GM12878 (cell line): ENCODE data around the gene EIF2S2. TPM values are rescaled to one million over a fixed set of nuclear protein-coding genes. Genes with fewer than 3 reads are reported as not detected.

ENCODE experiments used
- ATAC-seq: fragments of 200-7000 bp; cut with Tn5 transposase; 3 replicates; pipeline ENCODE4 v1.9.1; 2020; ENCODE audit warnings: mild to moderate bottlenecking, moderate library complexity
- BruUV-seq: library from RNA; stranded (reverse); fragments of 400-500 nt; replicated peaks from 2 replicates; lab custom pipeline; 2021; lab: Mats Ljungman, UMichigan
- CTCF ChIA-PET: fragments of 300-600 bp; sonication (Branson Sonifier 250); formaldehyde crosslinking; extraction: SDS; loops from one replicate; lab custom pipeline; 2021; ENCODE audit warnings: inconsistent platforms; lab: Yijun Ruan, JAX
- POLR2A ChIA-PET: fragments of 350-600 bp; formaldehyde crosslinking; extraction: SDS; loops from one replicate; lab custom pipeline; 2021; ENCODE audit warnings: inconsistent platforms; lab: Charles Lee
- RAD21 ChIA-PET: fragments of 300-600 bp; sonication (Branson Sonifier 250); formaldehyde crosslinking; loops from one replicate; lab custom pipeline; 2023; ENCODE audit warnings: antibody characterized with exemption; ENCODE audit not compliant: unreplicated experiment; lab: Charles Lee
- SMC1A ChIA-PET: fragments of 300-600 bp; sonication (Branson Sonifier 250); formaldehyde crosslinking; loops from one replicate; lab custom pipeline; 2023; ENCODE audit not compliant: unreplicated experiment, uncharacterized antibody; lab: Charles Lee
- DNase-seq: peaks from one replicate; pipeline ENCODE4 v3.0.0-alpha.2; 2011; ENCODE audit warnings: low read depth, low spot score
- FAIRE-seq: peaks from 3 replicates; lab custom pipeline; 2011; peaks lifted over from hg19 to GRCh38; lab: Jason Lieb, UNC
- H2AFZ ChIP-seq: 2 replicates; pipeline ENCODE4 v1.6.0; 2011; ENCODE audit warnings: low read depth, low read length, control low read depth; ENCODE audit not compliant: control insufficient read depth
- H3K27ac ChIP-seq: 2 replicates; pipeline ENCODE4 v1.5.1; 2011; ENCODE audit warnings: control low read depth; ENCODE audit not compliant: control insufficient read depth, insufficient read depth
- H3K27me3 ChIP-seq, 2 experiments: replicated peaks in 1 of 2; 2 replicates each; pipeline versions ENCODE4 v1.6.0 to v1.6.1; 2011; ENCODE audit warnings: low read length in 1 of 2; ENCODE audit not compliant: control insufficient read depth in 2 of 2, insufficient read depth in 2 of 2
- H3K36me3 ChIP-seq, 2 experiments: 2 replicates each; pipeline ENCODE4 v1.5.1; 2011; ENCODE audit warnings: low read length in 1 of 2; ENCODE audit not compliant: control insufficient read depth in 2 of 2, insufficient read depth in 2 of 2
- H3K4me1 ChIP-seq: 2 replicates; pipeline ENCODE4 v1.6.1; 2011; ENCODE audit warnings: mild to moderate bottlenecking, low read length, moderate library complexity, mixed read lengths; ENCODE audit not compliant: control insufficient read depth, insufficient read depth
- H3K4me2 ChIP-seq: 2 replicates; pipeline ENCODE4 v1.6.0; 2011; ENCODE audit warnings: control low read depth; ENCODE audit not compliant: control insufficient read depth, insufficient read depth
- H3K4me3 ChIP-seq: fragments of 200-600 bp; sonication (generic); 2 replicates; pipeline ENCODE4 v1.5.1; 2016
- H3K79me2 ChIP-seq: 2 replicates; pipeline ENCODE4 v1.6.0; 2011; ENCODE audit warnings: low read length; ENCODE audit not compliant: control insufficient read depth, insufficient read depth
- H3K9ac ChIP-seq: 2 replicates; pipeline ENCODE4 v1.8.0; 2011; ENCODE audit warnings: low read length, control low read depth, mixed read lengths; ENCODE audit not compliant: control insufficient read depth, insufficient read depth
- H3K9me3 ChIP-seq: replicated peaks from 3 replicates; pipeline ENCODE4 v1.5.1; 2011; ENCODE audit warnings: mild to moderate bottlenecking, low read length; ENCODE audit not compliant: control insufficient read depth, insufficient read depth
- H4K20me1 ChIP-seq: 2 replicates; pipeline ENCODE4 v1.6.0; 2011; ENCODE audit not compliant: control insufficient read depth, insufficient read depth
- BCLAF1 ChIP-seq: fragments of 450-650 bp; IDR thresholded peaks from 2 replicates; pipeline ENCODE4 v1.6.1; 2017; ENCODE audit warnings: antibody characterized with exemption, mild to moderate bottlenecking, moderate library complexity
- WGBS: methylation state at CpG from one replicate; pipeline ENCODE4 v1.1.6; 2016; ENCODE audit warnings: low lambda C conversion rate; ENCODE audit not compliant: insufficient replicate concordance, insufficient coverage; ENCODE audit errors: missing lambda C conversion rate; 5-methylcytosine and 5-hydroxymethylcytosine counted together
- in situ Hi-C: fragments of 300-500 bp; cut with MboI; formaldehyde crosslinking; loops from 9 replicates; pipeline ENCODE4 v1.14.3; 2018; ENCODE audit warnings: mixed read lengths
- intact Hi-C: fragments of 100-400 bp; cut with micrococcal nuclease; formaldehyde crosslinking; loops from one replicate; pipeline ENCODE4 v1.14.2; 2022; ENCODE audit not compliant: unreplicated experiment
- polyA plus RNA-seq, 11 experiments: library from polyadenylated mRNA; depleted of rRNA in 4 of 11; unstranded in 6 of 11; stranded (reverse) in 5 of 11; fragments of >200 nt; fragmentation: Nextera tagmentation in 4 of 11; fragmentation: Illumina TruSeq in 1 of 11; extraction: Ambion mirVana in 4 of 11; extraction: Trizol in 1 of 11; gene quantifications; 1 replicate in 1 of 11; 2 replicates in 10 of 11; pipeline versions ENCODE4 v1.2.1 to v1.2.3, GENCODE V29; 2011 to 2016; ENCODE audit warnings: inconsistent platforms in 2 of 11, missing spikeins in 2 of 11, low read depth in 1 of 11
- total RNA-seq, 4 experiments: library from RNA; depleted of rRNA in 3 of 4; stranded (reverse); fragments of >200 nt in 3 of 4; fragmentation: Illumina TruSeq in 1 of 4; extraction: Trizol in 1 of 4; gene quantifications; 2 replicates each; pipeline versions ENCODE4 v1.2.1 to v1.2.3, GENCODE V29; 2013 to 2021

Gene EIF2S2
- total and polyA plus RNA-seq, 10 of the 15 experiments (the other 5 are each of a cell fraction or from before 2014, with no cell fraction given): 60.2 to 153 (median 84.3) TPM

DNA sequence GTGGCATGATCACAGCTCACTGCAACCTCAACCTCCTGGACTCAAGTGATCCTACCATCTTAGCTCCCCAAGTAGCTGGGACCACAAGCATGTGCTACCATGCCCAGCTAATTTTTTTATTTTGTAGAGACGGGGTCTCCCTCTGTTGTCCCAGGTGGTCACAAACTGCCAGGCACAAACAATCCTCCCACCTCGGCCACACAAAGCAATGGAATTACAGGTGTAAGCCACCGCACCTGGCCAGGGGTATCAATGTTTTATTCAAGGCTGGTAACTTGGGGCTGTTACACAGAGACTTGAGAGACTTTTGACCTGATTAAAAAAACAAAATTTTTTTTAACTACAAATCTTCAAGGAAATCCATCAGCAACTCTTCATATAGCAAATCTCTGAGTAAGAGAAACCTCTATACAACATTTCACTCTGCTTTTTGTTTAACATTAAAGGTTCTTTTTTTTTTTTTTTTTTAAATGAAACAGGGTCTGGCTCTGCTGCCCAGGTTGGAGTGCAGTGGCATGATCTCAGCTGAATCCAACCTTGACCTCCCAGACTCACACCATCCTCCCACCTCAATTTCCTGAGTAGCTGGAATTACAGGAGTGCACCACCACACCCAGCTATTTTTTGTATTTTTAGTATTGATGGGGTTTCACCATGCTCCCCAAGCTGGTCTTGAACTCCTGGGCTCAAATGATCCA, 5.9 kb downstream of the EIF2S2 start:
- no peak overlapping the region for H3K27ac ChIP-seq
- H3K9ac ChIP-seq: no peak overlapping the region
- peaks cover 7% of the 10 kb centered on the region for H4K20me1 ChIP-seq
- in situ Hi-C loops: no loop called here
- intact Hi-C loops: no loop called here
- H2AFZ ChIP-seq: no peak overlapping the region
- peaks cover 9% of the 10 kb centered on the region for H3K4me1 ChIP-seq
- no peak for FAIRE-seq
- ChIA-PET SMC1A (interaction anchor here (0.7 to 1.0 kb wide), 2 partner anchors 11 to 19 kb away, joined by 3 read pairs; no protein-coding TSS in a partner anchor), CTCF (interaction anchor here (0.5 to 1.4 kb wide), 3 partner anchors 19 to 263 kb away, joined by 3 to 5 read pairs (median 4); no protein-coding TSS in a partner anchor), RAD21 (no interaction called here), POLR2A (interaction anchor here (0.6 to 1.2 kb wide), 3 partner anchors 12 to 162 kb away, joined by 3 read pairs; partner anchors contain the start of gene RALY)
- peak overlapping the region; percentile 54 for H3K4me2 ChIP-seq
- no peaks in the 10 kb centered on the region for H3K9me3 ChIP-seq
- H3K36me3 ChIP-seq: peaks cover 8 to 49% of the 10 kb centered on the region in 2 experiments
- no peak for TF ChIP-seq BCLAF1
- H3K79me2 ChIP-seq: peaks cover 85% of the 10 kb centered on the region
- no peak for ATAC-seq
- DNase-seq: no peak
- no TSS peak for BruUV-seq
- H3K27me3 ChIP-seq: no peaks in the 10 kb centered on the region
- no peak overlapping the region for H3K4me3 ChIP-seq
- WGBS: 98% methylated on average over 3 of the region's 3 CpGs
